ENCODE data around the gene SLC16A14. TPM values are rescaled to one million over a fixed set of nuclear protein-coding genes. Genes with fewer than 3 reads are reported as not detected.

SLC16A14 gene
- total RNA-seq, 1 donor from 2014 or later, result 1.6 TPM

GRCh38 chr2:230043025-230043424 lies 25.7 kb downstream of the SLC16A14 start:
- DNase-seq (ENCODE audit: low spot score) (no peak), ATAC-seq (peak; percentile 76)

- DNase-seq (ENCODE audit: low spot score), result no peak
- no peak for ATAC-seq
These were observed 26.5 kb downstream of the SLC16A14 start for GRCh38 chr2:230042195-230042594.

GRCh38 chr2:230023313-230023712 lies 45.4 kb downstream of the SLC16A14 start:
- no peak for DNase-seq (ENCODE audit: low spot score)
- no peak for ATAC-seq

GRCh38 chr2:230019742-230020141 lies 49.0 kb downstream of the SLC16A14 start:
- ATAC-seq, result no peak
- DNase-seq (ENCODE audit: low spot score), result no peak

GRCh38 chr2:230018153-230018552 lies 50.6 kb downstream of the SLC16A14 start:
- ATAC-seq, result no peak

GRCh38 chr2:230016844-230017243 lies 51.9 kb downstream of the SLC16A14 start:
- no peak for DNase-seq (ENCODE audit: low spot score)

More at GRCh38 chr2:230018153-230018552, 50.6 kb downstream of the SLC16A14 start:
- DNase-seq (ENCODE audit: low spot score), result no peak

GRCh38 chr2:230012267-230012884 lies 56.3 kb downstream of the SLC16A14 start:
- DNase-seq (ENCODE audit: low spot score) (no peak), ATAC-seq (no peak)

More at GRCh38 chr2:230016844-230017243, 51.9 kb downstream of the SLC16A14 start:
- ATAC-seq, result no peak

GRCh38 chr2:230011617-230012016 lies 57.1 kb downstream of the SLC16A14 start:
- no peak for DNase-seq (ENCODE audit: low spot score)
- ATAC-seq, result no peak

- ATAC-seq (no peak), DNase-seq (ENCODE audit: low spot score) (no peak)
These were observed 58.2 kb downstream of the SLC16A14 start for GRCh38 chr2:230010501-230010900.

GRCh38 chr2:230008708-230009066 lies 60.0 kb downstream of the SLC16A14 start:
- DNase-seq (ENCODE audit: low spot score) (no peak), ATAC-seq (no peak)

GRCh38 chr2:230007931-230008707 lies 60.6 kb downstream of the SLC16A14 start:
- ATAC-seq, result peak; percentile 98
- peak; percentile 83 for DNase-seq (ENCODE audit: low spot score)

- ATAC-seq (no peak), DNase-seq (ENCODE audit: low spot score) (no peak)
These were observed 68.4 kb downstream of the SLC16A14 start for GRCh38 chr2:230000118-230000841.

GRCh38 chr2:229997565-229997964 lies 71.2 kb downstream of the SLC16A14 start:
- ATAC-seq (peak; percentile 36), DNase-seq (ENCODE audit: low spot score) (no peak)

GRCh38 chr2:229996320-229996719 lies 72.4 kb downstream of the SLC16A14 start:
- DNase-seq (ENCODE audit: low spot score) (no peak), ATAC-seq (no peak)

- DNase-seq (ENCODE audit: low spot score) (no peak), ATAC-seq (no peak)
These were observed 75.5 kb downstream of the SLC16A14 start for GRCh38 chr2:229993236-229993635.

Other genes with a start within 250 kb of the SLC16A14 start
- 79.9 TPM for gene TRIP12, start 146.9 kb downstream of the SLC16A14 start, total RNA-seq
- 1.1 TPM for gene FBXO36, start 146.4 kb downstream of the SLC16A14 start, total RNA-seq
- 6.0 TPM for gene SP110, start 151.1 kb upstream of the SLC16A14 start, total RNA-seq
- gene SP140, start 156.8 kb upstream of the SLC16A14 start, total RNA-seq, result 1.2 TPM